PC-3 (cell line): Measurements from ENCODE around the gene ROCK2. TPM values are rescaled to one million over a fixed set of nuclear protein-coding genes. Genes with fewer than 3 reads are reported as not detected.

Experiments used
- ATAC-seq: fragments of 200-7000 bp; cut with Tn5 transposase; 2 replicates; pipeline ENCODE4 v1.9.1; 2020; ENCODE audit warnings: mild to moderate bottlenecking, moderate library complexity
- BruUV-seq: library from RNA; stranded (reverse); fragments of 400-500 nt; replicated peaks from 2 replicates; lab custom pipeline; 2021; lab: Mats Ljungman, UMichigan
- CTCF ChIA-PET: fragments of 300-600 bp; sonication (Branson Sonifier 250); formaldehyde crosslinking; loops from one replicate; lab custom pipeline; 2022; ENCODE audit warnings: antibody characterized with exemption; lab: Charles Lee
- POLR2A ChIA-PET: fragments of 300-600 bp; sonication (Branson Sonifier 250); formaldehyde crosslinking; loops from one replicate; lab custom pipeline; 2022; ENCODE audit warnings: antibody characterized with exemption; ENCODE audit not compliant: unreplicated experiment; lab: Charles Lee
- DNase-seq: peaks from one replicate; pipeline ENCODE4 v3.0.0-alpha.2; 2015
- H2AFZ ChIP-seq: fragments of 300-600 bp; sonication (generic); 2 replicates; pipeline ENCODE4 v1.6.0; 2016; ENCODE audit warnings: antibody characterized with exemption, low read length
- H3F3A ChIP-seq: fragments of 300-600 bp; sonication (generic); one replicate; pipeline ENCODE4 v1.6.0; 2017; ENCODE audit warnings: antibody characterized with exemption, low read length, control low read depth, mild to moderate bottlenecking; ENCODE audit not compliant: unreplicated experiment
- H3K27ac ChIP-seq: fragments of 300-600 bp; sonication (generic); 2 replicates; pipeline ENCODE4 v1.5.1; 2016; ENCODE audit warnings: mild to moderate bottlenecking, low read length
- H3K27me3 ChIP-seq: fragments of 300-600 bp; sonication (generic); 2 replicates; pipeline ENCODE4 v1.6.1; 2016; ENCODE audit warnings: low read length, mixed read lengths
- H3K36me3 ChIP-seq: fragments of 300-600 bp; sonication (generic); 2 replicates; pipeline ENCODE4 v1.6.1; 2016; ENCODE audit warnings: low read depth, mixed run types, low read length, mixed read lengths
- H3K4me1 ChIP-seq: fragments of 300-600 bp; sonication (generic); 2 replicates; pipeline ENCODE4 v1.5.1; 2016; ENCODE audit warnings: low read length; ENCODE audit not compliant: insufficient read depth
- H3K4me2 ChIP-seq: fragments of 300-600 bp; sonication (generic); 2 replicates; pipeline ENCODE4 v1.6.0; 2016; ENCODE audit warnings: low read length
- H3K4me3 ChIP-seq: fragments of 300-600 bp; sonication (generic); 2 replicates; pipeline ENCODE4 v1.5.1; 2016; ENCODE audit warnings: mild to moderate bottlenecking, low read length, mixed read lengths
- H3K79me2 ChIP-seq: fragments of 300-600 bp; sonication (generic); 2 replicates; pipeline ENCODE4 v1.6.1; 2017; ENCODE audit warnings: low read length, mixed read lengths
- H3K9ac ChIP-seq: fragments of 300-600 bp; sonication (generic); 2 replicates; pipeline ENCODE4 v1.6.0; 2016; ENCODE audit warnings: mild to moderate bottlenecking, low read length
- H3K9me2 ChIP-seq: fragments of 300-600 bp; sonication (generic); replicated peaks from 2 replicates; pipeline ENCODE4 v1.6.1; 2016; ENCODE audit warnings: mixed run types, low read length, mixed read lengths
- H3K9me3 ChIP-seq: fragments of 300-600 bp; sonication (generic); 2 replicates; pipeline ENCODE4 v1.6.1; 2016; ENCODE audit warnings: low read length, mixed read lengths
- H4K20me1 ChIP-seq: fragments of 300-600 bp; sonication (generic); 2 replicates; pipeline ENCODE4 v1.6.1; 2016; ENCODE audit warnings: low read length, mixed read lengths
- CTCF ChIP-seq: fragments of 300-600 bp; sonication (generic); conservative IDR thresholded peaks from 2 replicates; pipeline ENCODE4 v1.5.1; 2017; ENCODE audit warnings: antibody characterized with exemption, low read depth, mild to moderate bottlenecking, low read length
- EZH2 ChIP-seq: fragments of 300-600 bp; sonication (generic); IDR thresholded peaks from one replicate; pipeline ENCODE4 v1.6.1; 2017; ENCODE audit warnings: antibody characterized with exemption, mild to moderate bottlenecking, low read length; ENCODE audit not compliant: unreplicated experiment
- EZH2phosphoT487 ChIP-seq: fragments of 300-600 bp; sonication (generic); IDR thresholded peaks from 2 replicates; pipeline ENCODE4 v1.6.1; 2018; ENCODE audit warnings: mild to moderate bottlenecking, antibody characterized with exemption, low read length, borderline replicate concordance
- intact Hi-C: fragments of 100-400 bp; cut with micrococcal nuclease; formaldehyde crosslinking; loops from 2 replicates; pipeline ENCODE4 v1.9.0; 2023
- total RNA-seq: library from RNA; depleted of rRNA; stranded (reverse); fragments of >200 nt; gene quantifications from 2 replicates; pipeline ENCODE4 v1.2.3, GENCODE V29; 2014

The ROCK2 gene
- total RNA-seq, 1 experiment from 2014 or later = 35.3 TPM

GRCh38 chr2:11285499-11285898 lies 58.9 kb downstream of the ROCK2 start:
- intact Hi-C loops = loop anchor here (5.0 kb wide), 1 partner anchor 48 kb away; no protein-coding TSS in a partner anchor
- Histone ChIP-seq H3K4me3 (no peak overlapping the region), H3K9ac (no peak overlapping the region), H4K20me1 (peaks cover 20% of the 10 kb centered on the region; the same call in 1 of the 2 replicates), H3K9me2 (no peaks in the 10 kb centered on the region), H3F3A (no peaks in the 10 kb centered on the region), H2AFZ (no peak overlapping the region), H3K9me3 (no peaks in the 10 kb centered on the region), H3K79me2 (peaks cover 49% of the 10 kb centered on the region), H3K4me1 (no peaks in the 10 kb centered on the region), H3K27ac (no peak overlapping the region), H3K36me3 (peaks cover 19% of the 10 kb centered on the region), H3K4me2 (no peak overlapping the region), H3K27me3 (no peaks in the 10 kb centered on the region)
- CTCF ChIA-PET = no interaction called here
- POLR2A ChIA-PET = no interaction called here
- ATAC-seq = no peak
- no peak for DNase-seq
- TF ChIP-seq EZH2 (no peak), CTCF (no peak), EZH2phosphoT487 (no peak)
- BruUV-seq = no TSS peak

GRCh38 chr2:11281186-11281585 lies 63.2 kb downstream of the ROCK2 start:
- Histone ChIP-seq H3K4me1 (no peaks in the 10 kb centered on the region), H3K27me3 (no peaks in the 10 kb centered on the region), H3K79me2 (peaks cover 49% of the 10 kb centered on the region), H4K20me1 (no peaks in the 10 kb centered on the region), H2AFZ (no peak overlapping the region), H3K9ac (no peak overlapping the region), H3K4me3 (no peak overlapping the region), H3K4me2 (no peak overlapping the region), H3F3A (no peaks in the 10 kb centered on the region), H3K9me2 (no peaks in the 10 kb centered on the region), H3K27ac (no peak overlapping the region), H3K9me3 (no peaks in the 10 kb centered on the region), H3K36me3 (peaks cover 19% of the 10 kb centered on the region)
- ChIA-PET POLR2A (no interaction called here), CTCF (no interaction called here)
- DNase-seq (no peak), ATAC-seq (no peak)
- TF ChIP-seq EZH2 (no peak), CTCF (no peak), EZH2phosphoT487 (no peak)
- no TSS peak for BruUV-seq
- intact Hi-C loops = no loop called here

GRCh38 chr2:11280713-11281112 lies 63.7 kb downstream of the ROCK2 start:
- Histone ChIP-seq H3K79me2 (peaks cover 54% of the 10 kb centered on the region), H3K27ac (no peak overlapping the region), H3K4me2 (no peak overlapping the region), H3K36me3 (peaks cover 17% of the 10 kb centered on the region), H3K9me3 (no peaks in the 10 kb centered on the region), H3K4me3 (no peak overlapping the region), H4K20me1 (no peaks in the 10 kb centered on the region), H3F3A (no peaks in the 10 kb centered on the region), H3K4me1 (no peaks in the 10 kb centered on the region), H3K27me3 (no peaks in the 10 kb centered on the region), H3K9ac (no peak overlapping the region), H3K9me2 (no peaks in the 10 kb centered on the region), H2AFZ (no peak overlapping the region)
- ChIA-PET CTCF (no interaction called here), POLR2A (no interaction called here)
- TF ChIP-seq CTCF (no peak), EZH2 (no peak), EZH2phosphoT487 (no peak)
- intact Hi-C loops = no loop called here
- DNase-seq (no peak), ATAC-seq (no peak)
- BruUV-seq = no TSS peak
